ENCODE results near the gene RMRP. TPM values are rescaled to one million over a fixed set of nuclear protein-coding genes. Genes with fewer than 3 reads are reported as not detected.

Gene RMRP
- total and polyA plus RNA-seq, 7 experiments from 2014 or later, result 49.2 to 11,273 (median 7,741) TPM; not detected in 1

GRCh38 chr9:35702696-35703095, 44.9 kb upstream of the RMRP start:
- intact Hi-C loops (cut with micrococcal nuclease), result no loop called here
- POLR2A ChIA-PET, result interaction anchor here (0.9 to 1.3 kb wide), 2 partner anchors 45 to 53 kb away, joined by 3 to 4 read pairs; partner anchors contain the start of genes CCDC107 and RMRP

GRCh38 chr9:35700942-35701341, 43.1 kb upstream of the RMRP start:
- Mint-ChIP-seq H3K36me3 (peaks cover 7 to 40% (median 14%) of the 10 kb centered on the region in 5 donors), H3K4me1 (peaks cover 7 to 10% (median 8%) of the 10 kb centered on the region in 7 donors), H3K27me3 (no peaks in the 10 kb centered on the region), H3K4me3 (no peak overlapping the region), H3K9me3 (no peaks in the 10 kb centered on the region), H3K27ac (no peak overlapping the region)
- Histone ChIP-seq H3K36me3 (ENCODE audit: control insufficient read depth in 2 of 3, insufficient read depth in 3 of 3, low read length in 3 of 3) (peaks cover 39 to 94% (median 46%) of the 10 kb centered on the region in 3 experiments), H3K9me3 (ENCODE audit: control insufficient read depth in 2 of 3, low read length in 3 of 3) (no peaks in the 10 kb centered on the region), H3K4me3 (ENCODE audit: low read length) (no peak overlapping the region), H3K27me3 (ENCODE audit: control insufficient read depth in 2 of 2, insufficient read depth in 2 of 2, low read length in 2 of 2) (no peaks in the 10 kb centered on the region), H3K27ac (ENCODE audit: low read depth, low read length) (no peak overlapping the region), H3K4me1 (ENCODE audit: control insufficient read depth in 2 of 2, insufficient read depth in 2 of 2, low read length in 2 of 2) (peaks cover 0 to 10% of the 10 kb centered on the region in 2 donors)
- intact Hi-C loops (cut with micrococcal nuclease), result no loop called here
- DNase-seq, result no peak
- ATAC-seq, result no peak
- ChIA-PET POLR2A (interaction anchor here (1.2 kb wide), 1 partner anchor 9 kb away, joined by 3 read pairs; no protein-coding TSS in a partner anchor), CTCF (interaction anchor here (1.1 kb wide), 2 partner anchors 8 to 88 kb away, joined by 4 to 6 read pairs; no protein-coding TSS in a partner anchor)

More at GRCh38 chr9:35702696-35703095, 44.9 kb upstream of the RMRP start:
- Mint-ChIP-seq H3K27me3 (no peaks in the 10 kb centered on the region), H3K4me3 (no peak overlapping the region), H3K4me1 (peaks cover 0 to 7% (median 0%) of the 10 kb centered on the region in 7 donors), H3K36me3 (peaks cover 19 to 41% (median 25%) of the 10 kb centered on the region in 5 donors), H3K9me3 (peaks cover 0 to 2% (median 0%) of the 10 kb centered on the region in 11 donors), H3K27ac (peak overlapping the region in 2 of 9 donors; percentile 14 to 59)
- Histone ChIP-seq H3K4me1 (ENCODE audit: control insufficient read depth in 2 of 2, insufficient read depth in 2 of 2, low read length in 2 of 2) (no peaks in the 10 kb centered on the region), H3K36me3 (ENCODE audit: control insufficient read depth in 2 of 3, insufficient read depth in 3 of 3, low read length in 3 of 3) (peaks cover 56 to 100% (median 63%) of the 10 kb centered on the region in 3 experiments), H3K9me3 (ENCODE audit: control insufficient read depth in 2 of 3, low read length in 3 of 3) (no peaks in the 10 kb centered on the region), H3K4me3 (ENCODE audit: low read length) (no peak overlapping the region), H3K27ac (ENCODE audit: low read depth, low read length) (no peak overlapping the region), H3K27me3 (ENCODE audit: control insufficient read depth in 2 of 2, insufficient read depth in 2 of 2, low read length in 2 of 2) (no peaks in the 10 kb centered on the region)
- CTCF ChIA-PET, result interaction anchor here (0.5 kb wide), 1 partner anchor 10 kb away, joined by 3 read pairs; no protein-coding TSS in a partner anchor
- ATAC-seq (no peak), DNase-seq (no peak)

- H3K4me3 Mint-ChIP-seq, result no peak overlapping the region
- Histone ChIP-seq H3K4me3 (ENCODE audit: low read length) (no peak overlapping the region), H3K4me1 (ENCODE audit: control insufficient read depth in 2 of 2, insufficient read depth in 2 of 2, low read length in 2 of 2) (peaks cover 0 to 10% of the 10 kb centered on the region in 2 donors), H3K36me3 (ENCODE audit: control insufficient read depth in 2 of 3, insufficient read depth in 3 of 3, low read length in 3 of 3) (peaks cover 31 to 85% (median 37%) of the 10 kb centered on the region in 3 experiments), H3K9me3 (ENCODE audit: control insufficient read depth in 2 of 3, low read length in 3 of 3) (no peaks in the 10 kb centered on the region), H3K27me3 (ENCODE audit: control insufficient read depth in 2 of 2, insufficient read depth in 2 of 2, low read length in 2 of 2) (no peaks in the 10 kb centered on the region), H3K27ac (ENCODE audit: low read depth, low read length) (no peak overlapping the region)
- DNase-seq (no peak), ATAC-seq (no peak)
- POLR2A ChIA-PET, result interaction anchor here (0.5 to 1.2 kb wide), 3 partner anchors 8 to 48 kb away, joined by 3 to 4 read pairs (median 3); no protein-coding TSS in a partner anchor
- CTCF ChIA-PET, result no interaction called here
- H3K27me3 Mint-ChIP-seq, result no peaks in the 10 kb centered on the region
- H3K9me3 Mint-ChIP-seq, result no peaks in the 10 kb centered on the region
- H3K36me3 Mint-ChIP-seq, result peaks cover 7 to 40% (median 14%) of the 10 kb centered on the region in 5 donors
- intact Hi-C loops (cut with micrococcal nuclease), result no loop called here
- no peak overlapping the region for H3K27ac Mint-ChIP-seq
- H3K4me1 Mint-ChIP-seq, result peaks cover 7 to 10% (median 8%) of the 10 kb centered on the region in 7 donors
These were observed 42.2 kb upstream of the RMRP start for GRCh38 chr9:35700031-35700430.

- POLR2A ChIA-PET, result interaction anchor here (1.3 to 4.0 kb wide), 2 partner anchors 31 to 49 kb away, joined by 3 to 36 read pairs; partner anchors contain the start of gene SIT1
- ATAC-seq (no peak), DNase-seq (no peak)
- Histone ChIP-seq H3K27ac (ENCODE audit: low read depth, low read length) (no peak overlapping the region), H3K36me3 (ENCODE audit: control insufficient read depth in 2 of 3, insufficient read depth in 3 of 3, low read length in 3 of 3) (peaks cover 18 to 67% (median 24%) of the 10 kb centered on the region in 3 experiments), H3K4me1 (ENCODE audit: control insufficient read depth in 2 of 2, insufficient read depth in 2 of 2, low read length in 2 of 2) (peaks cover 0 to 10% of the 10 kb centered on the region in 2 donors), H3K27me3 (ENCODE audit: control insufficient read depth in 2 of 2, insufficient read depth in 2 of 2, low read length in 2 of 2) (no peaks in the 10 kb centered on the region), H3K4me3 (ENCODE audit: low read length) (no peak overlapping the region), H3K9me3 (ENCODE audit: control insufficient read depth in 2 of 3, low read length in 3 of 3) (no peaks in the 10 kb centered on the region)
- H3K36me3 Mint-ChIP-seq, result peaks cover 0 to 30% (median 6%) of the 10 kb centered on the region in 5 donors
- intact Hi-C loops (cut with micrococcal nuclease), result no loop called here
- H3K4me3 Mint-ChIP-seq, result no peak overlapping the region
- no peaks in the 10 kb centered on the region for H3K9me3 Mint-ChIP-seq
- H3K4me1 Mint-ChIP-seq, result peaks cover 6 to 10% (median 8%) of the 10 kb centered on the region in 7 donors
- H3K27me3 Mint-ChIP-seq, result no peaks in the 10 kb centered on the region
- CTCF ChIA-PET, result interaction anchor here (0.9 to 7.1 kb wide), 6 partner anchors 14 to 82 kb away, joined by 3 to 107 read pairs (median 23); partner anchors contain the start of genes ARHGEF39, CA9, CCDC107 and CD72
- peak overlapping the region in 1 of 9 donors; percentile 44 for H3K27ac Mint-ChIP-seq
These were observed 40.4 kb upstream of the RMRP start for GRCh38 chr9:35698231-35698630.

- H3K9me3 ChIP-seq (ENCODE audit: control insufficient read depth in 2 of 3, low read length in 3 of 3), result no peaks in the 10 kb centered on the region
- H3K27ac ChIP-seq (ENCODE audit: low read depth, low read length), result no peak overlapping the region
- intact Hi-C loops (cut with micrococcal nuclease), result loop anchor here (2.0 kb wide), 4 partner anchors 31 to 81 kb away; partner anchors contain the start of genes CCDC107 (in 1 of the 2) and RMRP (in 1 of the 2)
- H3K4me3 ChIP-seq (ENCODE audit: low read length), result no peak overlapping the region
- H3K4me1 ChIP-seq (ENCODE audit: control insufficient read depth in 2 of 2, insufficient read depth in 2 of 2, low read length in 2 of 2), result peaks cover 0 to 10% of the 10 kb centered on the region in 2 donors
- CTCF ChIA-PET, result interaction anchor here (0.9 to 7.1 kb wide), 15 partner anchors 9 to 94 kb away, joined by 3 to 107 read pairs (median 9); partner anchors contain the start of genes ARHGEF39, CA9, CCDC107 and CD72
- H3K36me3 Mint-ChIP-seq, result peaks cover 0 to 23% (median 0%) of the 10 kb centered on the region in 5 donors
- H3K27me3 Mint-ChIP-seq, result no peaks in the 10 kb centered on the region
- no peak overlapping the region for H3K4me3 Mint-ChIP-seq
- POLR2A ChIA-PET, result interaction anchor here (0.6 to 4.0 kb wide), 6 partner anchors 8 to 173 kb away, joined by 3 to 36 read pairs (median 10); partner anchors contain the start of genes OR13J1 and SIT1
- DNase-seq (no peak), ATAC-seq (no peak)
- peak overlapping the region in 3 of 9 donors; percentile 38 to 60 (median 44) for H3K27ac Mint-ChIP-seq
- H3K27me3 ChIP-seq (ENCODE audit: control insufficient read depth in 2 of 2, insufficient read depth in 2 of 2, low read length in 2 of 2), result no peaks in the 10 kb centered on the region
- H3K36me3 ChIP-seq (ENCODE audit: control insufficient read depth in 2 of 3, insufficient read depth in 3 of 3, low read length in 3 of 3), result peaks cover 13 to 59% (median 24%) of the 10 kb centered on the region in 3 experiments
- H3K9me3 Mint-ChIP-seq, result no peaks in the 10 kb centered on the region
- peaks cover 4 to 10% (median 8%) of the 10 kb centered on the region in 7 donors for H3K4me1 Mint-ChIP-seq
These were observed 39.7 kb upstream of the RMRP start for GRCh38 chr9:35697486-35697885.

- Histone ChIP-seq H3K27ac (ENCODE audit: low read depth, low read length) (no peak overlapping the region), H3K9me3 (ENCODE audit: control insufficient read depth in 2 of 3, low read length in 3 of 3) (no peaks in the 10 kb centered on the region), H3K36me3 (ENCODE audit: control insufficient read depth in 2 of 3, insufficient read depth in 3 of 3, low read length in 3 of 3) (peaks cover 13 to 51% (median 20%) of the 10 kb centered on the region in 3 experiments), H3K4me1 (ENCODE audit: control insufficient read depth in 2 of 2, insufficient read depth in 2 of 2, low read length in 2 of 2) (peaks cover 0 to 10% of the 10 kb centered on the region in 2 donors), H3K4me3 (ENCODE audit: low read length) (no peak overlapping the region), H3K27me3 (ENCODE audit: control insufficient read depth in 2 of 2, insufficient read depth in 2 of 2, low read length in 2 of 2) (no peaks in the 10 kb centered on the region)
- ChIA-PET CTCF (interaction anchor here (0.6 to 7.1 kb wide), 33 partner anchors 9 to 986 kb away, joined by 3 to 107 read pairs (median 4); partner anchors contain the start of genes ARHGEF39, CA9, CCDC107 and CCL21), POLR2A (interaction anchor here (0.6 to 4.0 kb wide), 11 partner anchors 9 to 174 kb away, joined by 3 to 36 read pairs (median 6); partner anchors contain the start of genes CCDC107, CREB3, OR13J1 and RMRP)
- Mint-ChIP-seq H3K4me3 (no peak overlapping the region), H3K4me1 (peaks cover 6 to 15% (median 13%) of the 10 kb centered on the region in 7 donors), H3K27ac (peak overlapping the region in 8 of 9 donors; percentile 33 to 85 (median 66)), H3K36me3 (peaks cover 0 to 23% (median 0%) of the 10 kb centered on the region in 5 donors), H3K27me3 (no peaks in the 10 kb centered on the region), H3K9me3 (no peaks in the 10 kb centered on the region)
- ATAC-seq (peak; percentile 91), DNase-seq (peak in 8 of 9 donors; percentile 15 to 56 (median 41))
- intact Hi-C loops (cut with micrococcal nuclease), result loop anchor here (1.0 to 2.0 kb wide), 8 partner anchors 32 to 186 kb away; partner anchors contain the start of genes CCDC107 (in 2 of the 2) and RMRP (in 2 of the 2)
These were observed 38.8 kb upstream of the RMRP start for GRCh38 chr9:35696520-35697215.

Data from naive thymus-derived CD4-positive, alpha-beta T cell (primary cell).